HG03103 (cell line): ENCODE measurements around the gene NDUFB10.
"Not testable (repeated sequence)": the region's sequence is repeated elsewhere in the genome, so short reads cannot be mapped to it uniquely, and the experiment has no call there.

Source experiments
- ATAC-seq: cut with Tn5 transposase; IDR thresholded peaks from one replicate; pipeline ENCODE4 v1.9.1; 2021; ENCODE audit warnings: low read depth; ENCODE audit not compliant: unreplicated experiment

Gene NDUFB10

GRCh38 chr16:1923299-1924034 is 35.9 kb upstream of the NDUFB10 start:
- no peak for ATAC-seq

GRCh38 chr16:1924095-1924494 is 35.2 kb upstream of the NDUFB10 start:
- no peak for ATAC-seq

GRCh38 chr16:1926271-1926670 is 33.1 kb upstream of the NDUFB10 start:
- ATAC-seq: no peak

GRCh38 chr16:1929105-1929504 is 30.2 kb upstream of the NDUFB10 start:
- ATAC-seq: peak; percentile 7

GRCh38 chr16:1929578-1930337 is 29.6 kb upstream of the NDUFB10 start:
- peak; percentile 82 for ATAC-seq

- ATAC-seq: no peak
Observed at GRCh38 chr16:1930338-1930720, 29.0 kb upstream of the NDUFB10 start.

GRCh38 chr16:1932050-1933028 is 27.0 kb upstream of the NDUFB10 start:
- ATAC-seq: no peak

GRCh38 chr16:1933097-1933661 is 26.2 kb upstream of the NDUFB10 start:
- ATAC-seq: no peak

GRCh38 chr16:1936945-1937479 is 22.3 kb upstream of the NDUFB10 start:
- no peak for ATAC-seq

- ATAC-seq: no peak
Observed at GRCh38 chr16:1938316-1938715, 21.0 kb upstream of the NDUFB10 start.

GRCh38 chr16:1938910-1939309 is 20.4 kb upstream of the NDUFB10 start:
- no peak for ATAC-seq

- ATAC-seq: not testable (repeated sequence)
Observed at GRCh38 chr16:1939833-1940232, 19.5 kb upstream of the NDUFB10 start.

- no peak for ATAC-seq
Observed at GRCh38 chr16:1940273-1941161, 18.8 kb upstream of the NDUFB10 start.

- ATAC-seq: no peak
Observed at GRCh38 chr16:1941162-1942046, 17.9 kb upstream of the NDUFB10 start.

- ATAC-seq: no peak
Observed at GRCh38 chr16:1942047-1942809, 17.1 kb upstream of the NDUFB10 start.

- peak; percentile 85 for ATAC-seq
Observed at GRCh38 chr16:1942810-1943726, 16.3 kb upstream of the NDUFB10 start, which contains the start of gene MSRB1. MSRB1 (minus strand) TSS chr16:1943199; CDS start chr16:1943156, 43 bp downstream.
